Fibroblast of skin of right quadriceps (primary cell): ENCODE measurements around the gene ARHGAP27.
"Not testable (repeated sequence)": the region's sequence is repeated elsewhere in the genome, so short reads cannot be mapped to it uniquely, and the experiment has no call there.

Experiments used
- DNase-seq: peaks from one replicate; pipeline ENCODE4 v3.0.0-alpha.2; 2013

ARHGAP27 gene

GRCh38 chr17:45446872-45447625 lies 14.4 kb upstream of the ARHGAP27 start:
- DNase-seq, result not testable (repeated sequence)

GRCh38 chr17:45445901-45446743 lies 13.5 kb upstream of the ARHGAP27 start:
- peak; percentile 40 for DNase-seq

GRCh38 chr17:45444856-45445820 lies 12.5 kb upstream of the ARHGAP27 start:
- DNase-seq, result not testable (repeated sequence)

- DNase-seq, result not testable (repeated sequence)
Observed at GRCh38 chr17:45444301-45444700, 11.6 kb upstream of the ARHGAP27 start.

GRCh38 chr17:45443371-45444260 lies 10.9 kb upstream of the ARHGAP27 start:
- DNase-seq, result not testable (repeated sequence)

- no peak for DNase-seq
Observed at GRCh38 chr17:45441526-45442310, 9.0 kb upstream of the ARHGAP27 start.

GRCh38 chr17:45440839-45441515 lies 8.3 kb upstream of the ARHGAP27 start:
- not testable (repeated sequence) for DNase-seq

GRCh38 chr17:45440161-45440778 lies 7.6 kb upstream of the ARHGAP27 start:
- DNase-seq, result peak; percentile 42

GRCh38 chr17:45438931-45439610 lies 6.4 kb upstream of the ARHGAP27 start:
- DNase-seq, result no peak

GRCh38 chr17:45437465-45438283 lies 5.0 kb upstream of the ARHGAP27 start:
- DNase-seq, result no peak

- DNase-seq, result no peak
Observed at GRCh38 chr17:45436625-45437464, 4.2 kb upstream of the ARHGAP27 start.

- no peak for DNase-seq
Observed at GRCh38 chr17:45436161-45436560, 3.5 kb upstream of the ARHGAP27 start.

GRCh38 chr17:45435481-45435880 lies 2.8 kb upstream of the ARHGAP27 start:
- no peak for DNase-seq

GRCh38 chr17:45433159-45433535 lies 477 bp upstream of the ARHGAP27 start:
- no peak for DNase-seq

GRCh38 chr17:45431531-45432404 lies 902 bp downstream of the ARHGAP27 start:
- DNase-seq, result peak; percentile 21
